ENCODE results near the gene ANAPC13.

ANAPC13 gene

DNA sequence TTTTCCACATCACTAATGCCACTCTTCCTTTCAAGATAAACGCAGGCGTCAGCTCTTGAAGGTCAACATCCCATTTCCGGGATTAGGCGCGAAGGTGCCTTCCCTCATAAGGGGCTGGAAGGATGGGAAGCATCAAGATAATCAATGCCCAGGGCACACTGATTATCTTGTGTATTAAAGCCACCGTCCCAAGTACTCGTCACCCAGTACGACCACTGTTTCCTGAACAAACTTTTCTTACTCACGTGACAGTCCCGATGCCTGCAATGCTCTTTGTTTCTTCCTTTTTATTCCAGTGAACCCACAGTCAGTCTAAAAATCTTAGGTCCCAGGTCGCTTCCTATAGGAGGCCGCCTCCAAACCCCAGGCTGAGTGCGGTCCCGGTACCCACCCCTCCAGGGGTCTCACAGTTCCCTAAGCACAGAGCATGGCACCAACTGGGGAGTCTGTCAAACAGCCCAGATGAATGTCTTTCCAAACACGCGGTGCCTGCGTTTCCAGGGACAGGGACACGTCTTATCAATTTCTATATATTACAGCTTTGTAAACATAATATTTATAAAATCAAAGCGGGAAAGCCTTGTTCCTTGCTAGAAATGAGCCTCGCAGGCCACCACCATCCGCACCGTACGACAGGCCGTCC lies 589 bp downstream of the ANAPC13 start:
- DNase-seq (ENCODE audit: low read depth) = no peak
- TF ChIP-seq, protein P1, sequence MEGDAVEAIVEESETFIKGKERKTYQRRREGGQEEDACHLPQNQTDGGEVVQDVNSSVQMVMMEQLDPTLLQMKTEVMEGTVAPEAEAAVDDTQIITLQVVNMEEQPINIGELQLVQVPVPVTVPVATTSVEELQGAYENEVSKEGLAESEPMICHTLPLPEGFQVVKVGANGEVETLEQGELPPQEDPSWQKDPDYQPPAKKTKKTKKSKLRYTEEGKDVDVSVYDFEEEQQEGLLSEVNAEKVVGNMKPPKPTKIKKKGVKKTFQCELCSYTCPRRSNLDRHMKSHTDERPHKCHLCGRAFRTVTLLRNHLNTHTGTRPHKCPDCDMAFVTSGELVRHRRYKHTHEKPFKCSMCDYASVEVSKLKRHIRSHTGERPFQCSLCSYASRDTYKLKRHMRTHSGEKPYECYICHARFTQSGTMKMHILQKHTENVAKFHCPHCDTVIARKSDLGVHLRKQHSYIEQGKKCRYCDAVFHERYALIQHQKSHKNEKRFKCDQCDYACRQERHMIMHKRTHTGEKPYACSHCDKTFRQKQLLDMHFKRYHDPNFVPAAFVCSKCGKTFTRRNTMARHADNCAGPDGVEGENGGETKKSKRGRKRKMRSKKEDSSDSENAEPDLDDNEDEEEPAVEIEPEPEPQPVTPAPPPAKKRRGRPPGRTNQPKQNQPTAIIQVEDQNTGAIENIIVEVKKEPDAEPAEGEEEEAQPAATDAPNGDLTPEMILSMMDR (IDR thresholded peaks at IDR 0.05; ENCODE audit: control insufficient read depth, extremely low read depth, insufficient read depth) = no peak
- H3K4me3 ChIP-seq (ENCODE audit: low read depth, low read length) = peak overlapping the region; percentile 89

GRCh38 chr3:134483195-134483900 lies 2.4 kb downstream of the ANAPC13 start:
- TF ChIP-seq, protein P1 (IDR thresholded peaks at IDR 0.05; ENCODE audit: control insufficient read depth, extremely low read depth, insufficient read depth) = no peak
- peak overlapping the region; percentile 89; the same call in 1 of the 2 replicates for H3K4me3 ChIP-seq (ENCODE audit: low read depth, low read length)
- DNase-seq (ENCODE audit: low read depth) = no peak

DNA sequence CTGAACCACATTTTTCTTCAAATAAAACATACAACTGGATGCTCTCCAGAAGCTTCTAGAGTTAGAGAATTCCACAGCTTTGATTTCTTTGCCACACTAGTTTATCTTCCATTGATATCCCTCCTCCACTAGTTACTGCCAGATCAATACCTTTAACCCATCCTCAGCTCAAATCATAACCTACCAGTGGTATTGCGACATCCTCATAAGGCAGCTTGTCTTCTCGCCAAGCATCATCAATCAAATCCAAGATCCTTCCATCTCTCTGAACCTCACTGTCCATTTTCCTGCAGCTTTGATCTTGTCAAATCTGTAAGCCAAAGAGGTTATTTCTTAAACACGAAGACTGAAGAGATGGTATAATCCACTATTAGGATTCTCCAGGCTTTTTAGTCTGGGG lies 3.2 kb downstream of the ANAPC13 start:
- no peak for DNase-seq (ENCODE audit: low read depth)
- H3K4me3 ChIP-seq (ENCODE audit: low read depth, low read length) = no peak overlapping the region
- TF ChIP-seq, protein P1 (IDR thresholded peaks at IDR 0.05; ENCODE audit: control insufficient read depth, extremely low read depth, insufficient read depth) = no peak

- TF ChIP-seq, protein P1 (IDR thresholded peaks at IDR 0.05; ENCODE audit: control insufficient read depth, extremely low read depth, insufficient read depth) = no peak
- DNase-seq (ENCODE audit: low read depth) = no peak
- H3K4me3 ChIP-seq (ENCODE audit: low read depth, low read length) = no peak overlapping the region
Observed at GRCh38 chr3:134481166-134481565, 4.6 kb downstream of the ANAPC13 start.

DNA sequence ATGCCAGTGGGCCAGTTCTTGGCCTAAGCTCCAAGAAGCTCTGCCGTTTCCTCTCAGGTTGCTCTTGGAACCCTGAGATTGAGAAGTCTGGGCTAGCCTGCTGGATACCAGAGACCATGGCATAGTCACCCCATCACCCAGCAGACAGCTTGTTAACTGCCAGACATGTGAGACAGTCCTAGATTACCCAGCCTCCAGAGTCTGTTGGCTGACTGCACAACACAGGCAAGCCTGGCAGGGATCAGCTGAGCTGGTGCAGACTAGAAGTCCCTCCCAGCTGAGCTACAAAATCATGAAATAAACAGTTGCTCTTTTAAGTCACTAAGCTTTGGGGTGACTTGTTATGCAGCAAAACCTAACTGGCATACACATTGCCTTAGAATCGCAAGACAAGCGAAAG lies 5.2 kb downstream of the ANAPC13 start:
- DNase-seq (ENCODE audit: low read depth) = no peak
- H3K4me3 ChIP-seq (ENCODE audit: low read depth, low read length) = no peak overlapping the region
- TF ChIP-seq, protein P1 (IDR thresholded peaks at IDR 0.05; ENCODE audit: control insufficient read depth, extremely low read depth, insufficient read depth) = no peak

- H3K4me3 ChIP-seq (ENCODE audit: low read depth, low read length) = no peak overlapping the region
- TF ChIP-seq, protein P1 (IDR thresholded peaks at IDR 0.05; ENCODE audit: control insufficient read depth, extremely low read depth, insufficient read depth) = no peak
- no peak for DNase-seq (ENCODE audit: low read depth)
Observed at GRCh38 chr3:134477938-134478337, 7.8 kb downstream of the ANAPC13 start.
